Measurements from ENCODE around the gene SUMO4. TPM values are rescaled to one million over a fixed set of nuclear protein-coding genes. Genes with fewer than 3 reads are reported as not detected.

The SUMO4 gene
- total RNA-seq, 1 experiment from 2014 or later: 2.4 TPM

DNA sequence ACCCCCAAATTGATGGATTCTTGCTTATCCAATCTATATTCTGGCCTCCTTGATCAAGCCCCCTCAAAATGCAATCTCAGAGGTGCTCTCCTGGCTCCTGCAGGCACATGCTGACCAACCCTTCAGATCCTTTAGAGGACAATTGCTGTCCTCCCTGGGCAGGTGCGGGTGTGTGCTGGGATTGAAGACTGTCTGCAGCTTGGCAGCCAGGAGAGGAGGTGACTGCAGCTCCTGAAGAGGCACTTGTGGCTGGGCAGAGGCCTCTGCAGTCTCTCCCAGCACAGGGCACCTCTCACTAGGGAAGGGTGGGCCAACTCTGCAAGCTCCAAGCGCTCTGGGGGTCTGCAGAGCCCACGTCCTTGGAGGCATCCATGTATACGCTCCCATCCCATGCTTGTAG lies 28.5 kb downstream of the SUMO4 start:
- Mint-ChIP-seq H3K9me3 (ENCODE audit: unreplicated experiment) (no peaks in the 10 kb centered on the region), H3K27ac (ENCODE audit: unreplicated experiment) (no peak overlapping the region), H3K36me3 (ENCODE audit: insufficient read depth, unreplicated experiment) (no peaks in the 10 kb centered on the region), H3K4me3 (ENCODE audit: unreplicated experiment) (no peak overlapping the region), H3K27me3 (ENCODE audit: insufficient read depth, unreplicated experiment) (peaks cover 2% of the 10 kb centered on the region), H3K4me1 (ENCODE audit: low read depth, unreplicated experiment) (peaks cover 10% of the 10 kb centered on the region)
- POLR2A ChIA-PET: no interaction called here
- CTCF ChIA-PET: interaction anchor here (0.7 kb wide), 1 partner anchor 347 kb away, joined by 3 read pairs; no protein-coding TSS in a partner anchor
- intact Hi-C loops (cut with micrococcal nuclease; ENCODE audit: unreplicated experiment): no loop called here
- TF ChIP-seq, protein P1, sequence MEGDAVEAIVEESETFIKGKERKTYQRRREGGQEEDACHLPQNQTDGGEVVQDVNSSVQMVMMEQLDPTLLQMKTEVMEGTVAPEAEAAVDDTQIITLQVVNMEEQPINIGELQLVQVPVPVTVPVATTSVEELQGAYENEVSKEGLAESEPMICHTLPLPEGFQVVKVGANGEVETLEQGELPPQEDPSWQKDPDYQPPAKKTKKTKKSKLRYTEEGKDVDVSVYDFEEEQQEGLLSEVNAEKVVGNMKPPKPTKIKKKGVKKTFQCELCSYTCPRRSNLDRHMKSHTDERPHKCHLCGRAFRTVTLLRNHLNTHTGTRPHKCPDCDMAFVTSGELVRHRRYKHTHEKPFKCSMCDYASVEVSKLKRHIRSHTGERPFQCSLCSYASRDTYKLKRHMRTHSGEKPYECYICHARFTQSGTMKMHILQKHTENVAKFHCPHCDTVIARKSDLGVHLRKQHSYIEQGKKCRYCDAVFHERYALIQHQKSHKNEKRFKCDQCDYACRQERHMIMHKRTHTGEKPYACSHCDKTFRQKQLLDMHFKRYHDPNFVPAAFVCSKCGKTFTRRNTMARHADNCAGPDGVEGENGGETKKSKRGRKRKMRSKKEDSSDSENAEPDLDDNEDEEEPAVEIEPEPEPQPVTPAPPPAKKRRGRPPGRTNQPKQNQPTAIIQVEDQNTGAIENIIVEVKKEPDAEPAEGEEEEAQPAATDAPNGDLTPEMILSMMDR (IDR thresholded peaks at IDR 0.05; ENCODE audit: insufficient read depth in 1 of 2, low read depth in 1 of 2, low read length in 1 of 2, severe bottlenecking in 1 of 2, unreplicated experiment in 1 of 2): no peak
- no TSS peak for BruUV-seq (replicated peaks)
- H3K4me3 ChIP-seq (ENCODE audit: low read depth, low read length): no peak overlapping the region
- H3K36me3 ChIP-seq (ENCODE audit: control insufficient read depth, insufficient read depth, low read length): no peaks in the 10 kb centered on the region
- H3K27me3 ChIP-seq (replicated peaks; ENCODE audit: control insufficient read depth, insufficient read depth, low read length): no peaks in the 10 kb centered on the region
- H3K9me3 ChIP-seq: no peaks in the 10 kb centered on the region
- no peak for DNase-seq
- no peaks in the 10 kb centered on the region for H3K4me1 ChIP-seq

DNA sequence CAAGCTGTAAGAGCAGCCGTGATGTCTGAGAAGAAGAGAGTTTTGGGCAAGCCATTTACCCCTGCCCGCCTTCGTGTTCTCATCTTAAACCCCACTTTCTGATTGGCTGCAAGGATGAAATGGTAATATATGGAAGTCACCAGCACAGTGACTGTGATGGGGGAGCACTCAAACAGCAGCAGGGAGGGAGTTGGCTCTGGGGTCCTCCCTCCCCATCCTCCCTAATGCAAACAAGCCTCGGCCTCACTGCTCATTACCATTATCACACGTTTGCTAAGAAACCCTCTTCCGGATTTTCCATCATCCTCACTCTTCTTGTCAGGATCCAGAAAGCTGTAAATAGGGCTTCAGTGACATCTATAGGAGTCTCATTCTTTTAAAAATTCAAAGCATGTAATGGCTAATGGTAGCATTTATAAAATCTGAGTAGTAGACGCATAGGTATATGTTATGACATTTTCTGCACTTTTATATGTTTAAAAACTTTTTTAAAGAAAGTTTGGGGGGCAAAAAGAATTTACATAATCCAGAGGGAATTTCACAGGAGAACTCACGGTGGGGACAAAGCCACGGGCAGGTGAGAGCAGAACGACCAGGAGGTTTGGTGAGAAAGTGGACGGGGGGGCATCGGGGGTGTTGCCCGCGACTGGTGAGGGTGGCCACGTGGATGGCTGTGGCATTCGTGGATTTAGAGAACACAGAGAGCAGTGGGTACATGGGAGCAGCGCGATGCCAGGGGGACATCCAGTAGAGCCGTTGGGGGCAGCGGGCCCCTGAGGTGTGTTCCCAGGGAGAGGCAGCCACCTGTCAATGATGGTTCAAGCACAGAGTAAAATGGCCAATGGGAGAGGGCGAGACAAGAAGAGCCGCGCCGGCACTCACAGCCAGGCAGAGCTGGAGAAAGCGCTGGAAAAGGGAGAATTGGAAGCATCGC lies 29.6 kb downstream of the SUMO4 start:
- intact Hi-C loops (cut with micrococcal nuclease; ENCODE audit: unreplicated experiment): no loop called here
- Histone ChIP-seq H3K36me3 (ENCODE audit: control insufficient read depth, insufficient read depth, low read length) (no peaks in the 10 kb centered on the region), H3K27me3 (replicated peaks; ENCODE audit: control insufficient read depth, insufficient read depth, low read length) (no peaks in the 10 kb centered on the region), H3K4me3 (ENCODE audit: low read depth, low read length) (no peak overlapping the region), H3K4me1 (no peaks in the 10 kb centered on the region), H3K9me3 (no peaks in the 10 kb centered on the region)
- no TSS peak for BruUV-seq (replicated peaks)
- DNase-seq: no peak
- ChIA-PET CTCF (no interaction called here), POLR2A (no interaction called here)
- Mint-ChIP-seq H3K4me1 (ENCODE audit: low read depth, unreplicated experiment) (peaks cover 8% of the 10 kb centered on the region), H3K27ac (ENCODE audit: unreplicated experiment) (no peak overlapping the region), H3K9me3 (ENCODE audit: unreplicated experiment) (no peaks in the 10 kb centered on the region), H3K36me3 (ENCODE audit: insufficient read depth, unreplicated experiment) (no peaks in the 10 kb centered on the region), H3K27me3 (ENCODE audit: insufficient read depth, unreplicated experiment) (peaks cover 2% of the 10 kb centered on the region), H3K4me3 (ENCODE audit: unreplicated experiment) (no peak overlapping the region)
- TF ChIP-seq, protein P1 (IDR thresholded peaks at IDR 0.05; ENCODE audit: insufficient read depth in 1 of 2, low read depth in 1 of 2, low read length in 1 of 2, severe bottlenecking in 1 of 2, unreplicated experiment in 1 of 2): no peak

DNA sequence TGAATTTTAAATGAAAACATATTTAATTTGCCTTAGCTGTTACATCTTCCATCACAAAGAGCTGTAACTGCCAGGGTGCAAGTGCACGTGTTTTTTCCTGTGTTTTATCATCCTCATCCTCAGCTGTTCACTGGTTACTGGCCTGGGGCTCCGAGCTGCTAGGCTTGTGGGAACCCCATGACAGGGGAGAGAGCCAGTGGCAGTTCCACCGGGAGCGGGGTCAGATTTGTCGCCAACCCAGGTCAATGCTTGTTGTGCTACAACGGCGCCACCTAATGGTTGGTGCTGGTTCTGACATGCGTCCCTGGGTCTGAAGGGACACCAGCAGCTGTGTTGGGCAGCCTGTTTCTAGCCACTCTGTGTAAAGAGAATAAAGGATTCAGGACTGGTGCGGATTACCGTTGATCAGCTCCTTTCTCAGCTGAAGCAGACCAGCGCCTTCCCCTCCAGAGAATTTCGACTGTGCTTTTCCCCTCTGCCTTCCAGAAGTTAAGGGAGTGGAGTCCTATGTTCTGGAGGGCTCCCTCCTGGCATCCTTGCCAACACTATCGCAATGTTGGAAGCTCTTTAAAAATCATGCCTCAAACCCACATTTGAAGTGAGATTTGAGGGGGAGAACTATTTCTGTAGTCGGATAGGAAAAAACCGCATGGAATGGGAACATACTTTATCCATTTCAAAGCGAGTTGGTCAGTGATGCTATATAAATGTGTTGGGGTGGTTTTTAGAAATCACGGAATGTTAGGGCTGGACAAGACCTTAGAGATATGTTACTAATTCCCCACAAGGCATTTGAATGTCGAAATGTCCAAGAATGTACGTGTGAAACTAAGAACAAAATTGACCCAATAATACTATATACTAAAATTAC lies 32.1 kb downstream of the SUMO4 start:
- Mint-ChIP-seq H3K27ac (ENCODE audit: unreplicated experiment) (no peak overlapping the region), H3K4me1 (ENCODE audit: low read depth, unreplicated experiment) (peaks cover 8% of the 10 kb centered on the region), H3K9me3 (ENCODE audit: unreplicated experiment) (no peaks in the 10 kb centered on the region), H3K4me3 (ENCODE audit: unreplicated experiment) (no peak overlapping the region), H3K36me3 (ENCODE audit: insufficient read depth, unreplicated experiment) (no peaks in the 10 kb centered on the region), H3K27me3 (ENCODE audit: insufficient read depth, unreplicated experiment) (peaks cover 2% of the 10 kb centered on the region)
- Histone ChIP-seq H3K27me3 (replicated peaks; ENCODE audit: control insufficient read depth, insufficient read depth, low read length) (no peaks in the 10 kb centered on the region), H3K4me3 (ENCODE audit: low read depth, low read length) (no peak overlapping the region), H3K36me3 (ENCODE audit: control insufficient read depth, insufficient read depth, low read length) (no peaks in the 10 kb centered on the region), H3K9me3 (no peaks in the 10 kb centered on the region), H3K4me1 (no peaks in the 10 kb centered on the region)
- TF ChIP-seq, protein P1 (IDR thresholded peaks at IDR 0.05; ENCODE audit: insufficient read depth in 1 of 2, low read depth in 1 of 2, low read length in 1 of 2, severe bottlenecking in 1 of 2, unreplicated experiment in 1 of 2): peak; percentile 79 to 88
- CTCF ChIA-PET: interaction anchor here (0.7 to 1.5 kb wide), 7 partner anchors 237 to 403 kb away, joined by 3 to 14 read pairs (median 3); no protein-coding TSS in a partner anchor
- intact Hi-C loops (cut with micrococcal nuclease; ENCODE audit: unreplicated experiment): loop anchor here (1.0 to 2.0 kb wide), 4 partner anchors 85 to 403 kb away; partner anchors contain the start of gene TAB2
- POLR2A ChIA-PET: no interaction called here
- peak; percentile 87 to 91 for DNase-seq
- BruUV-seq (replicated peaks): no TSS peak

Data from Caco-2 (cell line).